IMR-90 (cell line): Measurements from ENCODE around the gene TPSB2. TPM values are rescaled to one million over a fixed set of nuclear protein-coding genes. Genes with fewer than 3 reads are reported as not detected.

ENCODE experiments used
- ATAC-seq: fragments of 200-7000 bp; cut with Tn5 transposase; 2 replicates; pipeline ENCODE4 v1.9.1; 2020; ENCODE audit warnings: low read depth, mild to moderate bottlenecking, moderate library complexity
- BruUV-seq: library from RNA; stranded (reverse); fragments of 400-500 nt; replicated peaks from 2 replicates; lab custom pipeline; 2021; lab: Mats Ljungman, UMichigan
- CTCF ChIA-PET: fragments of 300-600 bp; formaldehyde crosslinking; extraction: SDS; loops from one replicate; lab custom pipeline; 2021; ENCODE audit warnings: antibody characterized with exemption; lab: Yijun Ruan, JAX
- POLR2A ChIA-PET: fragments of 300-600 bp; sonication (Branson Sonifier 250); formaldehyde crosslinking; loops from one replicate; lab custom pipeline; 2022; ENCODE audit warnings: antibody characterized with exemption; ENCODE audit not compliant: unreplicated experiment; lab: Charles Lee
- DNase-seq: peaks from one replicate; pipeline ENCODE4 v3.0.0; 2013
- H2AFZ ChIP-seq: replicated peaks from 2 replicates; pipeline ENCODE3; 2013; ENCODE audit warnings: low read length, mild to moderate bottlenecking; ENCODE audit not compliant: poor library complexity
- H2AK5ac ChIP-seq: 2 replicates; pipeline ENCODE4 v1.6.1; 2013; ENCODE audit warnings: low read depth, low read length, inconsistent platforms
- H2AK9ac ChIP-seq: replicated peaks from 2 replicates; pipeline ENCODE3; 2013; ENCODE audit warnings: mild to moderate bottlenecking, low read depth, low read length, moderate library complexity; ENCODE audit not compliant: poor library complexity
- H2BK120ac ChIP-seq: 2 replicates; pipeline ENCODE4 v1.6.1; 2013; ENCODE audit warnings: low read depth, low read length, inconsistent platforms
- H2BK15ac ChIP-seq: 3 replicates; pipeline ENCODE4 v1.6.1; 2013; ENCODE audit warnings: low read depth, low read length, inconsistent platforms
- H2BK20ac ChIP-seq: 2 replicates; pipeline ENCODE4 v1.6.1; 2013; ENCODE audit warnings: low read depth, mild to moderate bottlenecking, inconsistent platforms, low read length, moderate library complexity
- H2BK5ac ChIP-seq: 2 replicates; pipeline ENCODE4 v1.6.1; 2013; ENCODE audit warnings: mild to moderate bottlenecking, low read depth, low read length, inconsistent platforms; ENCODE audit not compliant: poor library complexity, severe bottlenecking
- H3K14ac ChIP-seq: replicated peaks from 2 replicates; pipeline ENCODE4 v1.6.1; 2013; ENCODE audit warnings: low read depth, low read length, inconsistent platforms
- H3K18ac ChIP-seq: 2 replicates; pipeline ENCODE4 v1.6.1; 2013; ENCODE audit warnings: low read depth, low read length, control low read depth
- H3K23ac ChIP-seq: 2 replicates; pipeline ENCODE4 v1.6.1; 2013; ENCODE audit warnings: low read depth, low read length, inconsistent platforms
- H3K27ac ChIP-seq: 2 replicates; pipeline ENCODE4 v1.5.1; 2013; ENCODE audit warnings: mild to moderate bottlenecking, control low read depth, low read length; ENCODE audit not compliant: insufficient read depth
- H3K27me3 ChIP-seq: 2 replicates; pipeline ENCODE4 v1.6.1; 2013; ENCODE audit warnings: low read length; ENCODE audit not compliant: control insufficient read depth, insufficient read depth
- H3K36me3 ChIP-seq: 2 replicates; pipeline ENCODE4 v1.6.1; 2013; ENCODE audit warnings: low read length, mixed read lengths; ENCODE audit not compliant: control insufficient read depth, insufficient read depth
- H3K4ac ChIP-seq: 2 replicates; pipeline ENCODE4 v1.6.1; 2013; ENCODE audit warnings: low read depth, low read length, inconsistent platforms
- H3K4me1 ChIP-seq: 2 replicates; pipeline ENCODE4 v1.6.1; 2013; ENCODE audit warnings: low read length, mixed read lengths; ENCODE audit not compliant: control insufficient read depth, insufficient read depth
- H3K4me2 ChIP-seq: 2 replicates; pipeline ENCODE4 v1.6.1; 2013; ENCODE audit warnings: low read depth, mild to moderate bottlenecking, control low read depth, low read length, moderate library complexity
- H3K4me3 ChIP-seq: 2 replicates; pipeline ENCODE4 v1.5.1; 2013; ENCODE audit warnings: low read depth, mild to moderate bottlenecking, control low read depth, low read length, moderate library complexity; ENCODE audit not compliant: insufficient read depth
- H3K56ac ChIP-seq: 2 replicates; pipeline ENCODE4 v1.6.1; 2013; ENCODE audit warnings: low read length, inconsistent platforms; ENCODE audit not compliant: insufficient read depth; ENCODE audit errors: extremely low read depth
- H3K79me1 ChIP-seq, 2 experiments: 2 replicates each; pipeline ENCODE4 v1.6.1; 2013; ENCODE audit warnings: low read length in 2 of 2, inconsistent platforms in 1 of 2, low read depth in 1 of 2
- H3K9ac ChIP-seq: 2 replicates; pipeline ENCODE4 v1.6.1; 2013; ENCODE audit warnings: low read depth, low read length, control low read depth
- H3K9me1 ChIP-seq: 2 replicates; pipeline ENCODE4 v1.6.1; 2013; ENCODE audit warnings: low read length, inconsistent platforms; ENCODE audit not compliant: insufficient read depth
- H3K9me3 ChIP-seq: 2 replicates; pipeline ENCODE4 v1.6.1; 2013; ENCODE audit warnings: low read length; ENCODE audit not compliant: control insufficient read depth, insufficient read depth
- H4K20me1 ChIP-seq: 2 replicates; pipeline ENCODE4 v1.6.1; 2013; ENCODE audit warnings: low read length, inconsistent platforms; ENCODE audit not compliant: insufficient read depth
- H4K5ac ChIP-seq: 2 replicates; pipeline ENCODE4 v1.6.1; 2013; ENCODE audit warnings: mild to moderate bottlenecking, low read depth, low read length, control low read depth
- H4K8ac ChIP-seq, 2 experiments: 2 replicates each; pipeline ENCODE4 v1.6.1; 2013; ENCODE audit warnings: low read depth in 2 of 2, low read length in 2 of 2, control low read depth in 1 of 2, inconsistent platforms in 1 of 2
- H4K91ac ChIP-seq: 2 replicates; pipeline ENCODE4 v1.6.1; 2013; ENCODE audit warnings: low read depth, low read length, inconsistent platforms; ENCODE audit not compliant: insufficient read depth
- BHLHE40 ChIP-seq: fragments of 150-350 bp; IDR thresholded peaks from 2 replicates; pipeline ENCODE4 v1.6.1; 2016; ENCODE audit warnings: mild to moderate bottlenecking, low read depth, low read length
- CEBPB ChIP-seq: IDR thresholded peaks from 2 replicates; pipeline ENCODE4 v1.6.1; 2012; ENCODE audit warnings: low read depth, low read length, improper control_type of control experiment
- CHD1 ChIP-seq: IDR thresholded peaks from 2 replicates; pipeline ENCODE4 v1.6.1; 2012; ENCODE audit warnings: low read depth, low read length, improper control_type of control experiment
- CTCF ChIP-seq: conservative IDR thresholded peaks from 2 replicates; pipeline ENCODE4 v1.5.1; 2012; ENCODE audit warnings: mild to moderate bottlenecking, low read depth, low read length, improper control_type of control experiment
- MAFK ChIP-seq: IDR thresholded peaks from 2 replicates; pipeline ENCODE4 v1.6.1; 2012; ENCODE audit warnings: low read depth, low read length, improper control_type of control experiment
- MAZ ChIP-seq: IDR thresholded peaks from 2 replicates; pipeline ENCODE4 v1.6.1; 2012; ENCODE audit warnings: low read depth, mild to moderate bottlenecking, low read length, improper control_type of control experiment, moderate library complexity, borderline replicate concordance
- MXI1 ChIP-seq: IDR thresholded peaks from 2 replicates; pipeline ENCODE4 v1.6.1; 2012; ENCODE audit warnings: low read depth, mild to moderate bottlenecking, low read length, moderate library complexity, borderline replicate concordance
- NFE2L2 ChIP-seq: fragments of 150-350 bp; IDR thresholded peaks from 2 replicates; pipeline ENCODE4 v1.6.1; 2016; ENCODE audit warnings: low read depth, mild to moderate bottlenecking, low read length
- POLR2A ChIP-seq: IDR thresholded peaks from 2 replicates; pipeline ENCODE4 v1.6.1; 2012; ENCODE audit warnings: mild to moderate bottlenecking, low read depth, low read length
- RAD21 ChIP-seq: IDR thresholded peaks from 2 replicates; pipeline ENCODE4 v1.6.1; 2012; ENCODE audit warnings: low read length, improper control_type of control experiment
- RCOR1 ChIP-seq: IDR thresholded peaks from 2 replicates; pipeline ENCODE4 v1.6.1; 2012; ENCODE audit warnings: mild to moderate bottlenecking, low read length, improper control_type of control experiment; ENCODE audit not compliant: insufficient replicate concordance
- RFX5 ChIP-seq: IDR thresholded peaks from 2 replicates; pipeline ENCODE4 v1.8.0; 2012; ENCODE audit warnings: low read depth, mild to moderate bottlenecking, low read length, moderate library complexity
- SMC3 ChIP-seq: fragments of 150-350 bp; IDR thresholded peaks from 2 replicates; pipeline ENCODE4 v1.6.1; 2016; ENCODE audit warnings: low read depth, mild to moderate bottlenecking, antibody characterized with exemption, low read length, moderate library complexity
- WGBS, 2 experiments: methylation state at CpG; one replicate each; pipeline versions ENCODE4 v1.1.5 to v1.1.7; 2013; ENCODE audit warnings: missing lambda C conversion rate in 2 of 2; ENCODE audit not compliant: insufficient read length in 1 of 2; ENCODE audit errors: extremely low coverage in 2 of 2; 5-methylcytosine and 5-hydroxymethylcytosine counted together
- dilution Hi-C: fragments of 300-500 bp; cut with HindIII; formaldehyde crosslinking; loops from one replicate; pipeline ENCODE4 v1.14.3; 2018; ENCODE audit warnings: low sequenced_read_pairs; ENCODE audit not compliant: unreplicated experiment
- in situ Hi-C: fragments of 300-500 bp; cut with MboI; formaldehyde crosslinking; loops from 3 replicates; pipeline ENCODE4 v1.14.3; 2019; ENCODE audit warnings: low sequenced_read_pairs, inconsistent platforms, mixed read lengths
- intact Hi-C: fragments of 100-400 bp; cut with micrococcal nuclease; formaldehyde crosslinking; loops from 2 replicates; pipeline ENCODE4 v1.10.0; 2022
- polyA plus RNA-seq, 3 experiments: library from polyadenylated mRNA; depleted of rRNA; stranded (reverse); fragments of >200 nt; gene quantifications; 2 replicates each; pipeline ENCODE4 v1.2.3, GENCODE V29; 2012; ENCODE audit warnings: low replicate concordance in 1 of 3
- total RNA-seq: library from RNA; depleted of rRNA; stranded (reverse); fragments of >200 nt; gene quantifications from 2 replicates; pipeline ENCODE4 v1.2.3, GENCODE V29; 2012
- TF ChIP-seq, protein P1 (sequence below): fragments of 150-350 bp; IDR thresholded peaks from 2 replicates; pipeline ENCODE4 v1.6.1; 2016; ENCODE audit warnings: low read depth, mild to moderate bottlenecking, low read length, moderate library complexity, borderline replicate concordance

TPSB2 gene
- total and polyA plus RNA-seq, 2 of the 4 experiments (the other 2 are of a cell fraction) = not detected

GRCh38 chr16:1184980-1185379 is 45.0 kb downstream of the TPSB2 start:
- no peaks in the 10 kb centered on the region for H3K9me3 ChIP-seq
- no peak for ATAC-seq
- no peak overlapping the region for H4K8ac ChIP-seq
- H3K18ac ChIP-seq = no peak overlapping the region
- H3K79me1 ChIP-seq = no peaks in the 10 kb centered on the region; a peak in 1 of 4 replicates
- TF ChIP-seq MAFK (no peak), RAD21 (no peak), MXI1 (no peak), BHLHE40 (no peak), RFX5 (no peak), CTCF (no peak), SMC3 (no peak), CEBPB (no peak), RCOR1 (no peak), MAZ (no peak), CHD1 (no peak), NFE2L2 (no peak), POLR2A (no peak)
- TF ChIP-seq, protein P1, sequence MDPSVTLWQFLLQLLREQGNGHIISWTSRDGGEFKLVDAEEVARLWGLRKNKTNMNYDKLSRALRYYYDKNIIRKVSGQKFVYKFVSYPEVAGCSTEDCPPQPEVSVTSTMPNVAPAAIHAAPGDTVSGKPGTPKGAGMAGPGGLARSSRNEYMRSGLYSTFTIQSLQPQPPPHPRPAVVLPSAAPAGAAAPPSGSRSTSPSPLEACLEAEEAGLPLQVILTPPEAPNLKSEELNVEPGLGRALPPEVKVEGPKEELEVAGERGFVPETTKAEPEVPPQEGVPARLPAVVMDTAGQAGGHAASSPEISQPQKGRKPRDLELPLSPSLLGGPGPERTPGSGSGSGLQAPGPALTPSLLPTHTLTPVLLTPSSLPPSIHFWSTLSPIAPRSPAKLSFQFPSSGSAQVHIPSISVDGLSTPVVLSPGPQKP = no peak
- no peak overlapping the region for H3K23ac ChIP-seq
- H3K4ac ChIP-seq = no peak overlapping the region
- no peak overlapping the region for H2AK5ac ChIP-seq
- H3K9me1 ChIP-seq = peaks cover 8% of the 10 kb centered on the region
- no peaks in the 10 kb centered on the region; the same call in 1 of the 2 replicates for H4K20me1 ChIP-seq
- WGBS, 2 experiments = 94% methylated on average over 16 of the region's 18 CpGs; no CpG with 5 or more reads in 1 of the 2 experiments
- no peak overlapping the region for H4K5ac ChIP-seq
- no peak overlapping the region for H2BK20ac ChIP-seq
- in situ Hi-C loops (no loop called here), intact Hi-C loops (no loop called here), dilution Hi-C loops (no loop called here)
- no peaks in the 10 kb centered on the region for H3K36me3 ChIP-seq
- no peak overlapping the region for H3K14ac ChIP-seq
- no peak overlapping the region for H4K91ac ChIP-seq
- no peak for DNase-seq
- no peak overlapping the region for H2BK120ac ChIP-seq
- H3K4me3 ChIP-seq = no peak overlapping the region
- H3K27me3 ChIP-seq = no peaks in the 10 kb centered on the region; the same call in 1 of the 2 replicates
- no peak overlapping the region for H2BK5ac ChIP-seq
- peaks cover 18% of the 10 kb centered on the region for H3K4me1 ChIP-seq
- no peak overlapping the region for H3K9ac ChIP-seq
- POLR2A ChIA-PET = no interaction called here
- CTCF ChIA-PET = no interaction called here
- H3K56ac ChIP-seq = no peak overlapping the region
- no peak overlapping the region for H3K27ac ChIP-seq
- no peak overlapping the region for H2BK15ac ChIP-seq
- no peak overlapping the region for H2AFZ ChIP-seq
- no TSS peak for BruUV-seq
- H2AK9ac ChIP-seq = no peak overlapping the region
- no peak overlapping the region for H3K4me2 ChIP-seq
